ENCODE measurements around the gene TEX10.

DNA sequence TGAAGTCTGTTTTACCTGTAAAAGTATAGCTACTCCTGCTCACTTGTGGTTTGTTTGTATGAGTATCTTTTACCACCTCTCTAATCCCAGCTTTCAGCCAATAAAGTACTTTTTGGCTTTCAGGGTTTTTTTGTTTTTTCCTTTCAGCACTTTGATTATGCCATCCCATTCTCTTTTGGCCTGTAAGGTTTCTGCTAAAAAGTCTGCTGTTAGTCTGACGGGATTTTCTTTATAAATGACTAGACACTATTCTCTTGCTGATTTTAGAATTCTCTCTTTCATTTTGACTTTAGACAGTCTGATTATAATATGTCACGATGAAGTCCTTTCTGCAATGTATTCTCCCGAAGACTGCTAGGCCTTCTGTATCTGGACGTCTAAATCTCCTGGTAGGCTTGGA, 37.2 kb downstream of the TEX10 start:
- TF ChIP-seq GATA2 (IDR thresholded peaks at IDR 0.05; ENCODE audit: low read depth, low read length) (no peak), GATA3 (IDR thresholded peaks at IDR 0.05; ENCODE audit: low read depth, low read length) (no peak)
